SU-DHL-6 (cell line): ENCODE results near the gene TMEM163.

ENCODE experiments used
- H2AFZ ChIP-seq: fragments of 200-600 bp; sonication (generic); 2 replicates; pipeline ENCODE4 v1.6.1; 2014; ENCODE audit warnings: low read depth, mild to moderate bottlenecking, moderate library complexity, mixed read lengths, antibody characterized with exemption, low read length; ENCODE audit not compliant: severe bottlenecking
- H3F3A ChIP-seq: fragments of 200-600 bp; shearing (Covaris generic); 2 replicates; pipeline ENCODE4 v1.6.0; 2016; ENCODE audit warnings: antibody characterized with exemption, mild to moderate bottlenecking; ENCODE audit not compliant: insufficient read depth
- H3K27ac ChIP-seq: fragments of 200-600 bp; sonication (generic); 2 replicates; pipeline ENCODE4 v1.5.1; 2016; ENCODE audit warnings: low read depth, mild to moderate bottlenecking, low read length, moderate library complexity, mixed read lengths
- H3K27me3 ChIP-seq: fragments of 200-600 bp; sonication (generic), shearing (Covaris generic); 2 replicates; pipeline ENCODE4 v1.6.0; 2014; ENCODE audit warnings: mild to moderate bottlenecking, low read length
- H3K36me3 ChIP-seq: fragments of 200-600 bp; sonication (generic); 2 replicates; pipeline ENCODE4 v1.6.1; 2014; ENCODE audit warnings: mild to moderate bottlenecking, low read length, mixed read lengths
- H3K4me2 ChIP-seq: fragments of 300-600, 200-600 bp; shearing (Covaris generic), sonication (generic); 2 replicates; pipeline ENCODE4 v1.6.0; 2014; ENCODE audit warnings: low read length, low read depth, mild to moderate bottlenecking; ENCODE audit not compliant: poor library complexity, severe bottlenecking
- H3K4me3 ChIP-seq: fragments of 200-600 bp; sonication (generic); 2 replicates; pipeline ENCODE4 v1.5.1; 2014; ENCODE audit warnings: antibody characterized with exemption, low read length, mild to moderate bottlenecking, mixed read lengths; ENCODE audit not compliant: insufficient read depth, poor library complexity, severe bottlenecking
- H3K79me2 ChIP-seq: fragments of 200-600 bp; sonication (generic); 2 replicates; pipeline ENCODE4 v1.6.1; 2014; ENCODE audit warnings: mild to moderate bottlenecking, low read length, moderate library complexity; ENCODE audit not compliant: insufficient read depth
- H3K9ac ChIP-seq: fragments of 200-600 bp; sonication (generic); 2 replicates; pipeline ENCODE4 v1.7.0; 2014; ENCODE audit warnings: mild to moderate bottlenecking, low read length
- H3K9me2 ChIP-seq: fragments of 200-600 bp; sonication (generic); replicated peaks from 2 replicates; pipeline ENCODE4 v1.6.1; 2014; ENCODE audit warnings: low read length; ENCODE audit not compliant: insufficient read depth
- H3K9me3 ChIP-seq: fragments of 200-600 bp; sonication (generic); 2 replicates; pipeline ENCODE4 v1.6.1; 2014; ENCODE audit warnings: low read length, mixed read lengths; ENCODE audit not compliant: insufficient read depth
- H4K20me1 ChIP-seq: fragments of 200-600 bp; sonication (generic); 2 replicates; pipeline ENCODE4 v1.6.1; 2014; ENCODE audit warnings: low read depth, mild to moderate bottlenecking, antibody characterized with exemption, low read length, moderate library complexity, mixed read lengths
- EZH2phosphoT487 ChIP-seq: fragments of 200-600 bp; sonication (generic), shearing (Covaris generic); conservative IDR thresholded peaks from 2 replicates; pipeline ENCODE4 v1.6.1; 2018; ENCODE audit warnings: mild to moderate bottlenecking, antibody characterized with exemption, low read length, moderate library complexity, mixed read lengths
- TF ChIP-seq, protein P1 (sequence below): fragments of 200-600 bp; sonication (generic); IDR thresholded peaks from one replicate; pipeline ENCODE4 v1.5.1; 2017; ENCODE audit warnings: antibody characterized with exemption, mild to moderate bottlenecking, low read length, moderate library complexity; ENCODE audit not compliant: insufficient read depth, poor library complexity, severe bottlenecking

Gene TMEM163

DNA sequence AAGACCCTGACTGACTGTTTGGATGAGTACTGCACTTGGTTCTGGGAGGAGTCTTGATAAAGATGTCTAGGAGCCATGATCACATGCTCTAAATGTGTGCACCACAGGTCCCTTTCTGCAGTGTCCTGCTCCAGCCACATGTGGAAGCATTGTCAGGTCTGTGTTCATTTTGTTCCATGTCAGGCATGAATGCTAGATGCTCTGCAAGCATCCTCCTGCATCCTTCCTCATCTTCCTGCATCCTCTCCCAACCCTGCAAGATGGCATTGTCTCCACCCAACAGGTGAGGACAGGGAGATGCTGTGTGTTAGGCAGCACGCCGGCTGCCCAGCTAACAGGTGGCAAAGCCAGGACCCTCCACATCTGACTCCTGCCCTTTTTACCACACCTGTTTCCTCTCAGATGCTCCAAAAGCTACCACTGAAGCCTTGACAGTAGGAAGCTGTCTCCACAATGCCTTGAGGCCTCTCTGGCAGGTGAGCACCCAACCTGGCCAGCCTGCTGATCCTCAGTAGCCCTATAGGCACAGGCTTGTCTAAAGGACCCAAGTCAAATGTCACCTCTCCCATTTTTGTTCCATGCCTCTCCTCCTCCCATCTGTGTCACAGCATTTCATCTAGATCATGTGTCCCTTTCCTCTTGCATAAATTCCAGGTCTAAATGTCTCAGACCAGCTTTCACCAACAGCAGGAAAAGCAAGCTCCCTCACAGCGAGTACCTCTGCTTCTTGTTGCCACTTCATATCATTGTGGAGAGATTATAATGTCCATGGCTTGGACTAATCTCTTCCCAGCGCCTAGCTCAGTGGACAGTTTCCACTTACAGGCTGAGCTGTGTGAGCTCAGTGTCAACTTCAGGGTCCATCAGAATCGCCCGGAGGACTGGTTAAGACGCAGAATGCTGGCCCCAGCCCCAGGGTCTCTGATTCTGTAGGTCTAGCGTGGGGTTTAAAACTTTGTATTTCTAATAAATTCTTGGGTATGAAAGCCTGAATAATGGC is 55.0 kb downstream of the TMEM163 start:
- H3K4me2 ChIP-seq, result no peak overlapping the region
- H3K36me3 ChIP-seq, result no peaks in the 10 kb centered on the region
- no peak overlapping the region for H3K4me3 ChIP-seq
- no peaks in the 10 kb centered on the region for H3K9me3 ChIP-seq
- no peak overlapping the region for H3K27ac ChIP-seq
- no peaks in the 10 kb centered on the region for H3K27me3 ChIP-seq
- no peaks in the 10 kb centered on the region for H3F3A ChIP-seq
- H3K9me2 ChIP-seq, result no peaks in the 10 kb centered on the region
- H4K20me1 ChIP-seq, result no peaks in the 10 kb centered on the region
- H2AFZ ChIP-seq, result no peak overlapping the region
- no peak overlapping the region for H3K9ac ChIP-seq
- no peaks in the 10 kb centered on the region for H3K79me2 ChIP-seq
- no peak for TF ChIP-seq EZH2phosphoT487
- TF ChIP-seq, protein P1, sequence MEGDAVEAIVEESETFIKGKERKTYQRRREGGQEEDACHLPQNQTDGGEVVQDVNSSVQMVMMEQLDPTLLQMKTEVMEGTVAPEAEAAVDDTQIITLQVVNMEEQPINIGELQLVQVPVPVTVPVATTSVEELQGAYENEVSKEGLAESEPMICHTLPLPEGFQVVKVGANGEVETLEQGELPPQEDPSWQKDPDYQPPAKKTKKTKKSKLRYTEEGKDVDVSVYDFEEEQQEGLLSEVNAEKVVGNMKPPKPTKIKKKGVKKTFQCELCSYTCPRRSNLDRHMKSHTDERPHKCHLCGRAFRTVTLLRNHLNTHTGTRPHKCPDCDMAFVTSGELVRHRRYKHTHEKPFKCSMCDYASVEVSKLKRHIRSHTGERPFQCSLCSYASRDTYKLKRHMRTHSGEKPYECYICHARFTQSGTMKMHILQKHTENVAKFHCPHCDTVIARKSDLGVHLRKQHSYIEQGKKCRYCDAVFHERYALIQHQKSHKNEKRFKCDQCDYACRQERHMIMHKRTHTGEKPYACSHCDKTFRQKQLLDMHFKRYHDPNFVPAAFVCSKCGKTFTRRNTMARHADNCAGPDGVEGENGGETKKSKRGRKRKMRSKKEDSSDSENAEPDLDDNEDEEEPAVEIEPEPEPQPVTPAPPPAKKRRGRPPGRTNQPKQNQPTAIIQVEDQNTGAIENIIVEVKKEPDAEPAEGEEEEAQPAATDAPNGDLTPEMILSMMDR, result no peak

DNA sequence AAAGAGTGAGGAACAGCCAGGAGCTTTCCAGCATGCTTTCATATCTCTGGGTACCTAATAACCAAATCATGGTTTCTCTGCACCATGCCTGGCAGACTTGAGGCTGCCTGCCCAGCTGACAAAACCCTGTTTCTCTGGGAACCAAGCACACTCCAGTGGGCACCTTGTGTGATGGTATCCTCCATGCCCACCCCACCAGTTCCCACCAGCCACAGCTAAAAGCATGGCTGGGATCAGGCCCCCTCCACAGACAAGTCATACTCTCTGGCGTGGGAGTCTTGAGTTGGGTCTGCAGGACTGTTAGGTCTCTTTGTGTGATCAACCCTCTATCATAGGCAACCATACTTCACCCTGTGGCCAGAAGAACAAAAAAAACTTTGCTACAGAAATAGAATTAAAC is 56.0 kb downstream of the TMEM163 start:
- no peak overlapping the region for H3K9ac ChIP-seq
- no peak overlapping the region for H3K4me3 ChIP-seq
- H3K79me2 ChIP-seq, result no peaks in the 10 kb centered on the region
- H3F3A ChIP-seq, result no peaks in the 10 kb centered on the region
- TF ChIP-seq EZH2phosphoT487, result no peak
- TF ChIP-seq, protein P1, result no peak
- no peaks in the 10 kb centered on the region for H3K9me2 ChIP-seq
- no peak overlapping the region for H3K4me2 ChIP-seq
- no peaks in the 10 kb centered on the region for H3K36me3 ChIP-seq
- no peaks in the 10 kb centered on the region for H3K9me3 ChIP-seq
- H4K20me1 ChIP-seq, result no peaks in the 10 kb centered on the region
- no peak overlapping the region for H3K27ac ChIP-seq
- no peaks in the 10 kb centered on the region for H3K27me3 ChIP-seq
- no peak overlapping the region for H2AFZ ChIP-seq

DNA sequence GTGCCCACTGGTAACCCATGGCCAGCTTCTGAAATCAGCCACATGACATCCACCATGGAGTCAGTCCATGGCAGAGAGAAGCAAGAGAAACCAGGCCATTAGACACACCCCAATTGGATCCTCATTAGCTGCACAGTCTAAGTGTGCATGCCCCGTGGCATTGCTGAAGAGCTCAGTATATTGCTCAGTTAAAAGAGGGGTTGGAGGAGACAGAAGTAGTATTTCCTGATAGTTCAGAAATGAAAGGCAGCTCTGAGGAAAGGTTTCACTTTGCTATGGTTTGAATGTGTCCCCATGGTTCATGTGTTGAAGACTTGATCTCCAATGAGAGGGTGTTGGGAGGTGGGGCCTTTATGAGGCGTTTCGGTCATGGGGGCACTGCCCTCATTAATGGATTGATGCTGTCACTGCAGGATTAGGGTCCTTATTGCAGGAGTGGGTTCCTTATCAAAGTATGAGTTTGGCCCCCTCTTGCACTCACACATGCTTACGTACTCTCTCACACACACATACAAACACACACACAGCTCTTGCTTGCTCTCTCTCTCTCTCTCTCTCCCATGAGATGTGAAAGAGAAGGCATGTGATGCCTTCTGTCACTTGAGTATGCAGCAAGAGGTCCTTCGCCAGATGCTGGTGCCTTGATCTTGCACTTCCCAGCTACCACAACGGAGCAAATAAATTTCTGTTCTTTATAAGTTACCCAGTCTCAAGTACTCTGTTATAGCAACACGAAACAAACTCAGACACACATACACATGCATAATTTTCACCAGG is 58.0 kb downstream of the TMEM163 start:
- no peaks in the 10 kb centered on the region for H4K20me1 ChIP-seq
- TF ChIP-seq, protein P1, result no peak
- no peak for TF ChIP-seq EZH2phosphoT487
- H2AFZ ChIP-seq, result no peak overlapping the region
- H3K27me3 ChIP-seq, result no peaks in the 10 kb centered on the region
- H3K27ac ChIP-seq, result no peak overlapping the region
- no peak overlapping the region for H3K4me2 ChIP-seq
- no peaks in the 10 kb centered on the region for H3K9me3 ChIP-seq
- no peak overlapping the region for H3K4me3 ChIP-seq
- no peaks in the 10 kb centered on the region for H3F3A ChIP-seq
- no peaks in the 10 kb centered on the region for H3K9me2 ChIP-seq
- H3K9ac ChIP-seq, result no peak overlapping the region
- H3K36me3 ChIP-seq, result no peaks in the 10 kb centered on the region
- H3K79me2 ChIP-seq, result no peaks in the 10 kb centered on the region
